Lung (tissue), 12 donors: ENCODE results near the gene CELF2. TPM values are rescaled to one million over a fixed set of nuclear protein-coding genes. Genes with fewer than 3 reads are reported as not detected.
A peak's percentile ranks its signal among the peaks of the same experiment; 100 is the strongest.

Experiments used
- ATAC-seq: fragments of 200-7000 bp; cut with Tn5 transposase; one replicate; pipeline ENCODE4 v1.9.1; 2020; ENCODE audit warnings: moderate number of reproducible peaks; ENCODE audit not compliant: insufficient read depth, low FRiP score
- DNase-seq, 3 donors: peaks; one replicate each; pipeline ENCODE4 v3.0.0-alpha.2; 2013 to 2017
- H3K27ac ChIP-seq, 2 donors: one replicate each; pipeline ENCODE4 v1.5.1; 2013; ENCODE audit warnings: mild to moderate bottlenecking in 2 of 2, moderate library complexity in 2 of 2, control low read depth in 1 of 2, inconsistent platforms in 1 of 2, low read depth in 1 of 2, low read length in 1 of 2
- H3K27me3 ChIP-seq, 3 donors: one replicate each; pipeline ENCODE4 v1.5.1; 2013; ENCODE audit warnings: low read length in 2 of 3; ENCODE audit not compliant: control insufficient read depth in 3 of 3, insufficient read depth in 3 of 3
- H3K36me3 ChIP-seq, 4 donors: one replicate each; pipeline ENCODE4 v1.5.1; 2013; ENCODE audit warnings: low read length in 4 of 4, mild to moderate bottlenecking in 1 of 4, moderate library complexity in 1 of 4; ENCODE audit not compliant: control insufficient read depth in 4 of 4, insufficient read depth in 4 of 4
- H3K4me1 ChIP-seq, 5 donors: one replicate each; pipeline ENCODE4 v1.5.1; 2013; ENCODE audit warnings: low read length in 5 of 5, mild to moderate bottlenecking in 2 of 5, moderate library complexity in 1 of 5; ENCODE audit not compliant: control insufficient read depth in 5 of 5, insufficient read depth in 5 of 5
- H3K4me3 ChIP-seq: one replicate; pipeline ENCODE4 v1.5.1; 2013; ENCODE audit warnings: mild to moderate bottlenecking, control low read depth, moderate library complexity
- H3K9ac ChIP-seq, 2 donors: one replicate each; pipeline ENCODE4 v1.5.1; 2013; ENCODE audit warnings: low read length in 2 of 2, control low read depth in 1 of 2; ENCODE audit not compliant: insufficient read depth in 1 of 2
- H3K9me3 ChIP-seq, 4 donors: one replicate each; pipeline ENCODE4 v1.5.1; 2013; ENCODE audit warnings: low read length in 3 of 4, mild to moderate bottlenecking in 1 of 4, moderate library complexity in 1 of 4; ENCODE audit not compliant: control insufficient read depth in 4 of 4, insufficient read depth in 3 of 4
- WGBS, 2 donors: extraction: QIAGEN DNeasy Blood & Tissue Kit; methylation state at CpG; one replicate each; pipeline ENCODE4 v1.1.7; 2013; 5-methylcytosine and 5-hydroxymethylcytosine counted together
- polyA plus RNA-seq, 2 donors: library from polyadenylated mRNA; stranded (reverse); fragments of 200-250 nt; gene quantifications; one replicate each; pipeline ENCODE4 v1.2.1, GENCODE V29; 2013
- total RNA-seq, 2 donors: library from RNA; depleted of rRNA in 1 of 2; stranded (reverse); fragments of >200 nt in 1 of 2; gene quantifications; one replicate each; pipeline ENCODE4 v1.2.1, GENCODE V29; 2014 to 2021
- TF ChIP-seq, protein P1 (sequence below): IDR thresholded peaks from 2 replicates; pipeline ENCODE4 v1.5.1; 2012; ENCODE audit warnings: mild to moderate bottlenecking; ENCODE audit errors: control extremely low read depth, extremely low read depth
- donor health status: control.
- donor health status: control.
- donor health status: Bipolar disorder and iron deficiency.
- donor health status: healthy.
- donor health status: DM: yes; HTN: yes; CAD: no.

The CELF2 gene
- total and polyA plus RNA-seq, 4 donors, result 13.6 to 115 (median 63.7) TPM

DNA sequence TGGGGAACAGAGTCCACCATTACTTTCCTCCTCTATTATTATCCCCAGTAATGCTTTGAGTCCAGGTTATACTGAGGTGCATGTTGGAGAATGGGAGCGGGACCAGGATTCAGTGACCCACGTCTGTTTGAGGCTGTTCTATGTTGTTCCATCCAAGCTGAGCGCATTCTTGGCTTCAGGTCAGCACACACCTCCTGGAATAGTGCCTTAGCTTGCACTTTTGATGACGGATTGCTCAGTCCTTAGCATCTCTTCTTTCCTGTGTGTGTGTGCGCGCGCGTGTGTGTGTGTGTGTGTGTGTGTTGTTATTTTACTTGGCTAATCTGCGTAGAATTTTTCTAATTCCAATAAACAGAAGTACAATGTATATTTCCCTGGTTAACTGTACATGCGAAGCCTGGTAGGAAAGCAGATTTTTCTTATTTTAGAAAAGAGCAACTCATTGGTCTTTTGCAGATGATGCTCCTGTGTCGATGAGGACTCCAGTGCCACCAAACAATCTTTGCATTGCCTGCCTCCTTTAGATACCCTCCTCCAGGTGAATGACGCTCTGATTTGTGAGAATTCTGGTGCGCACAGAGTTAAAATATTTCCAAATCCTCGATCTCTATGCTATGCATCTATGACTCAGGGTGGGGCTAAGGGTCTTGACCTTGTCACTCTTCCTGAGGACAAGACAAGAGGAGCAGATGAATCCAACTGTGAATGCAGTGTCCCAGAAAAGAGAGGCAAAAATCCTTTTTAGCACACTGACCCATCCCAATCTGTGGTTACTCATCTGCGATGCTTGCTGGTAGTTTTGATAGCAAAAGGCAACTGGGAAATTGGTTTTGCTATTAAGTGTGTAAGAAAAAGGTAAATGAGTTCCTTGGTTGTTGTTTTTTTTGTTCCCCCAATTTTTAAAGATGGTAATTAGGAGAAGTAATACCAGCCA lies 13.3 kb upstream of the CELF2 start:
- 85 to 91% methylated on average over 15 of the region's 15 CpGs for WGBS, 2 donors
- peaks cover 0 to 21% (median 0%) of the 10 kb centered on the region in 5 donors for H3K4me1 ChIP-seq
- no peak for DNase-seq
- ATAC-seq, result no peak
- no peaks in the 10 kb centered on the region for H3K36me3 ChIP-seq
- H3K9ac ChIP-seq, result no peak overlapping the region
- no peak overlapping the region for H3K27ac ChIP-seq
- H3K9me3 ChIP-seq, result no peaks in the 10 kb centered on the region
- H3K27me3 ChIP-seq, result no peaks in the 10 kb centered on the region
- H3K4me3 ChIP-seq, result no peak overlapping the region
- TF ChIP-seq, protein P1, sequence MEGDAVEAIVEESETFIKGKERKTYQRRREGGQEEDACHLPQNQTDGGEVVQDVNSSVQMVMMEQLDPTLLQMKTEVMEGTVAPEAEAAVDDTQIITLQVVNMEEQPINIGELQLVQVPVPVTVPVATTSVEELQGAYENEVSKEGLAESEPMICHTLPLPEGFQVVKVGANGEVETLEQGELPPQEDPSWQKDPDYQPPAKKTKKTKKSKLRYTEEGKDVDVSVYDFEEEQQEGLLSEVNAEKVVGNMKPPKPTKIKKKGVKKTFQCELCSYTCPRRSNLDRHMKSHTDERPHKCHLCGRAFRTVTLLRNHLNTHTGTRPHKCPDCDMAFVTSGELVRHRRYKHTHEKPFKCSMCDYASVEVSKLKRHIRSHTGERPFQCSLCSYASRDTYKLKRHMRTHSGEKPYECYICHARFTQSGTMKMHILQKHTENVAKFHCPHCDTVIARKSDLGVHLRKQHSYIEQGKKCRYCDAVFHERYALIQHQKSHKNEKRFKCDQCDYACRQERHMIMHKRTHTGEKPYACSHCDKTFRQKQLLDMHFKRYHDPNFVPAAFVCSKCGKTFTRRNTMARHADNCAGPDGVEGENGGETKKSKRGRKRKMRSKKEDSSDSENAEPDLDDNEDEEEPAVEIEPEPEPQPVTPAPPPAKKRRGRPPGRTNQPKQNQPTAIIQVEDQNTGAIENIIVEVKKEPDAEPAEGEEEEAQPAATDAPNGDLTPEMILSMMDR, result no peak

DNA sequence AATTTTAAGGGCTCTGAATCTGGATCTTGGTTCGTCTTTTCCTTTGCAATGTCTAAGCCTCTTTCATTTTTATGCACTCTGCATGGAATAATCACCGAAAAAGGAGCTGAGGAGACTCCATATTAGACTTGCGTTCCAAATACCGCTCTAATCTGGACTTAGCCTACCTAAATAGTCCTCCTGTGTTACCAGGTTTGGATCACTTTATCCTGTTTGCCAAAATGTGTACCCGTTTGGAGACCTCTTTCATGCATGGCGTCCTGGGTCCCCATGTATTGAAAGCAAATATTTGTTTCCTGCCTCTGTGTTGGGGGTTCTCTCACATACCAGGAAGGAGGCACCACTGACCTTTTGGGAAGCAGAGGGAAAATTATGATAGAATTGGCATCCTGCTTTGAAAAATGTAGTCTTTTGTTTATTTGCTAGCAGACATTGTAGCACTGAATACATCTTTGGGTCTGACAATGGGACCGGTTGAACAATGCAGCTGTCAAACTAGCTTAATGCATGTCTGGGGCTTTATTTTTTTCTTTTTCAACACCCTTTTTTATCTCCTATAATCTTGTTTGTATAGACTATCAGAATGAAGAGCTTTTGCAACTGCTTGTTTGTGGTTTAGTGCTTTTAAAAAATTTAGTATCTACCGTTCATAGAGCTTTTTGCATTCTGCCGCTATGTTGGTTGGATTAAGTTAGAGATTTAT lies 11.8 kb upstream of the CELF2 start:
- TF ChIP-seq, protein P1, result no peak

DNA sequence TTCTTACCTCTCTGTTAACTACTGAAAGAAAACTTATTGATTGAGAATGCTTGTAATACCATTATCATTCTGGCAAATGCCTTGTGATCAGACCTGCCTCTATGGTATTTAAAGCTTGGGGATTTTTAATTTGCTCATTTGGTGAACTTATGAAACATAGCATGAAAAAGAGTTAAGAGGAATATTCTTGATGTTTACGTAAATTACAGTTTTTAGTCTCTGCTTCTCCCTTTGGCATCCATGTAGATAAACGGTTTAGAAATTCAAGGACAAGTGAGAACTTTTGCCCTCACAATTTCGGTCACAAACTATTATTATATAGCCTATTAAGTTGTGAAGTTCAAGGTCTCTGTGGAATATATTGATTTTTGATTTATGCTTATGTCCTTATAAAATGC lies 11.2 kb upstream of the CELF2 start:
- Histone ChIP-seq H3K9ac (no peak overlapping the region), H3K36me3 (no peaks in the 10 kb centered on the region), H3K27me3 (no peaks in the 10 kb centered on the region), H3K4me1 (peaks cover 0 to 14% (median 0%) of the 10 kb centered on the region in 5 donors), H3K27ac (no peak overlapping the region), H3K4me3 (no peak overlapping the region), H3K9me3 (no peaks in the 10 kb centered on the region)
- ATAC-seq (no peak), DNase-seq (no peak)
- TF ChIP-seq, protein P1, result no peak
- WGBS, 2 donors, result 63 to 80% methylated on average over 3 of the region's 3 CpGs

More for the DNA sequence above, 11.8 kb upstream of the CELF2 start:
- Histone ChIP-seq H3K27me3 (no peaks in the 10 kb centered on the region), H3K4me3 (no peak overlapping the region), H3K4me1 (peaks cover 0 to 20% (median 0%) of the 10 kb centered on the region in 5 donors), H3K27ac (peak overlapping the region in 1 of 2 donors; percentile 45), H3K9ac (peak overlapping the region in 1 of 2 donors; percentile 62), H3K9me3 (no peaks in the 10 kb centered on the region), H3K36me3 (no peaks in the 10 kb centered on the region)
- ATAC-seq, result no peak
- DNase-seq, result peak in 1 of 3 donors; percentile 32
- 56 to 74% methylated on average over 9 of the region's 9 CpGs for WGBS, 2 donors
